Raji (cell line): ENCODE data around the gene HOXB7.

Source experiments
- POLR2A ChIP-seq: IDR thresholded peaks from 2 replicates; pipeline ENCODE4 v1.6.1; 2011; ENCODE audit warnings: low read depth, low read length, control low read depth; ENCODE audit not compliant: insufficient read depth

Gene HOXB7

GRCh38 chr17:48628649-48629410 lies 18.0 kb upstream of the HOXB7 start:
- no peak for TF ChIP-seq POLR2A

DNA sequence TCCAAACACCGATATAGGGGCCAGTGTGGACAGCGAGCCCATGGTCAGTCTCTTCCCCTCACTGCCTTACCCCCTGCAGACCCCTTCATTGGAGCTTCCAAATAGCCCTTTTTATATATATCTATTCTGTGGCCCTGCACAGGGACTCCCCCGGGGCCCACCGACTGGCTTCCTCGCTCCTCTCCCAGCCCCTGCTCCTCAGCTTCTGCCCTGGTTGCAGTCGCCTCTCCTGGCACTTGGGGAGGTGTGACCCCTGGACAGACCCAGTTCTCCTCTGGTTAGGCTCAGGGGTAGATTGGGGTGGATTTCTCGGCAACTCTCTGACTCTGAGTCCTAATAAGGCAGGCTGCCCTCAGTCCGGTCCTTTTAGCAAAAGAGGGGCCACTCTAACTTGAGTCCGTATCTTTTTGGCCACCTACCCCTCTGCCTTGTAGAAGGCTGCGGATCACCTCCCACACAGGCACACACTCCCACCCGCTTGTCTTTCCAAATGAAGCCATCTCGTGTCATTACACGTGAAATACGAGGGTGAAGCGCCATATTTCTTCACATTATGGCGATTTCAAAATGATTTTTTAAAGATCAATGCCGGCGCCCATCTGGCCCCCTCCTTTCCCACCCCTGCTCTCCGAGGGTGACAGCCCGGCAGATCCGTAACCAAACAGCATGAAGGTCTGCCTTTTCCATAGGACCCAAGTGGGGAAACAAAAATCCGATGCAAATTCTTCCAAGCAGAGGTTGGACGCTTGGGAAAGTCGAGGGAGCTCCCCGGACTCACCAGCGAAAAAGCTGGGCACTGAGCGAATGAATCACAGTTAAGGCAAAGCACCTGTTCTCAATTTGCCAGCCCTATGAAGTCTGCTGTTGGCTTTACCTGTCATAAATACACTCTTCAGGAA lies 17.1 kb upstream of the HOXB7 start:
- TF ChIP-seq POLR2A = no peak

GRCh38 chr17:48627118-48627597 lies 16.3 kb upstream of the HOXB7 start:
- TF ChIP-seq POLR2A = no peak

DNA sequence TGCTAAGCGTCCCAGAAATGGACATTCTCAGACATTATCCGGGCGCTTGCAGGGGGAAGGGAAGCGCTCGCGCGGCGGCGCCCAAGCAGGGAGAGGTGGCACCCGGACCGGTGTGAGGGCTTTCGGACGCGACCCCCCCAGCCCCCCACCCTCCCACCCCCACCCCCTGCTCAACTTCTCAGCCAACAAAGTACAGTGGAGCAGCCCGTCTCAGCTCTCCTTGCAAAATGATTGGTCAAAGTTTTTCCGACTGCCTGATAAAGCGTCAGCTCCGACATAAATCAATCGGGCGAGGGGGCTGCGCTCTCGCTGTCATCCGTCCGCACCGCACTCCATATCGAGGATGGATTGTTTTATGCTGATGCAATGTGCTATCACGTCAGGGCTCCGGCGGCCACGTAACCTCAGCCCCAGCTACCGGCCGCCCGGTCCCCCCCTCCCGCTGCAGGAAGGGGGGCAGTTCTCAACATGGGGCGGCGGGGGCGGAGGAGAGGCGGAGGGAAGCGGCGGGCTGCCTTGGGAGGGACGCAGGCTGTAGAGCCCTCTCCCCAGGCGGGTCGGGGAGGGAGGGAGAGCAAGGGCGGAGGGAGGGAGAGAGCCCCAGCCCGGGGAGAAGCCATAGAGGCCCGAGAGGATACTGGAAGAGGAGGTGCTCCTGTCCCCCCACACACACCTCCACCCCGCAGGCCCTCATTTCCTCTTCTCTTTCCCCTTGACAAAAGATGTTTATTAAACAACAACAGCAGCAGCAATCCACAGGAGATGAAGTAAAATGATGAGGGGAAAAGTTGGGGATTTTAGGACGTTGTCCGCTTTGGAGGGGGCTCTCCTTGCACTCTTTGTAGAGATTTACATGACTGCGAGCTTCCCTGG lies 15.7 kb upstream of the HOXB7 start, which contains the start of gene HOXB9:
HOXB9 (minus strand) TSS at position 114 of the 873 bp plus-strand sequence; CDS start at position 25, 89 bp downstream.
- no peak for TF ChIP-seq POLR2A

GRCh38 chr17:48625495-48626244 lies 14.9 kb upstream of the HOXB7 start:
- no peak for TF ChIP-seq POLR2A

DNA sequence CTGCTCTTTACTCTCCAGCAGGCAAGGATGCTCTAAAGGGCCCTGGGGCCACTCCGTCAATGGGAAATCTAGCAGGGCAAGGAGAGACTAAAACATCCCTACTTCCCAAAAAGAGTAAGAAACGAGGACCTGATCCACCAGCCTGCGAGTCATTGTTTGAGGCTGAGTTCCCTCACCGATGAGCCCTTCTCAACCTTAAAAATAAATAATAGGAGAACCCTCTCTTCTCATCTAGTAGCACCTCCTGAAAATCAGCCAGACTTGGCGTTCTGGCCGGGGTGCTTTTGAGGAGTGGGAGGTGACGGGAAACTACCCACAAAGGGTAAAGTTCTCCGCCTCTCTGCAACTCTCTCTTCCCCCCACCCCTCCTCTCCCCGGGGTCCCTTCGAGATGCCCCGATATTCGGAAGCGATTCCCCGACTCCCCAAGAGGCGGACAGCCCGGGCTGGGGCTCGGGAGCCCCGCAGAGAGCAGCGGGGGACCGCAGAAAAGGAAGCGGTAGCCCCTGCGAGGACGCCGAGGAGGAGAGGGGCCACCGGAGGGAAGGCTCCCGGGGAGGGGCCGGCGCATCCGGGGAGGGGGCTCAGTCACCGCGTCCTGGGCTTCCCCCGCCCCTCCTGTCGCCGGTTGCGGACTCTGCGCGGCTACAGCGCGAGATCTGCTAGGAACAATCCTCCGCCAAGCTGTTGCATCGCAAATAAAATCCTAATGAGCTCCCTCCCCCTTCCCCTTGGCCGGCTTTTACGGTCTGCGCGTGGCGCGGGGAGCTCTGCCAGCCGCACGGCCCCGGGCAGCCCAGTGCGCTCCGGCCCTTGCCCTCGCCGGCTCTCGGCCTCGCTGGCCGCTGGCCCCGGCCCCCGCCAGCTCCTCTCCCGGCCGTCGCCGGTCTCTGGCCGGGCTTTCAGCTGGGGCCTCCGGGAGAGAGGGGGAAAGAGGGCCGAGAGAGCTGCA lies 14.0 kb upstream of the HOXB7 start:
- TF ChIP-seq POLR2A = no peak

GRCh38 chr17:48624118-48624517 lies 13.3 kb upstream of the HOXB7 start:
- no peak for TF ChIP-seq POLR2A

DNA sequence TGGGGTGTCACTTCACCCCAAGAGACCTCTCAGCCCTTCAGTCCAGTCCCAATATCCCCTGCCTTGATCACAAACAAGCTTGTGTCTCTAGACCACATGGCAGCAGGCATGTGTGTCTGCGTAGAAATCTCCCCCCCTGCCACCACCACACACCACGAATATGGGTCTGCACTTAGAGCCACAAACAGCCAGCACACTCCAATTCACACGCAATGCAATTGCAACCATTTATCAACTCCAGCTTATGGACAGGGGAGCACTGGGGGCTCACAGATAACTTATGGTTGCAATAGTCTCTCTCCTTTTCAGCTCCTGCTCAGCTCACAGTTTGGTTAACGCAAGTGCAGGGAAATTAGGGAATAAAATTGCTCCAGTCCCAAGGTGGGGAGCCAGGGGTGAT lies 12.8 kb upstream of the HOXB7 start:
- TF ChIP-seq POLR2A = no peak

DNA sequence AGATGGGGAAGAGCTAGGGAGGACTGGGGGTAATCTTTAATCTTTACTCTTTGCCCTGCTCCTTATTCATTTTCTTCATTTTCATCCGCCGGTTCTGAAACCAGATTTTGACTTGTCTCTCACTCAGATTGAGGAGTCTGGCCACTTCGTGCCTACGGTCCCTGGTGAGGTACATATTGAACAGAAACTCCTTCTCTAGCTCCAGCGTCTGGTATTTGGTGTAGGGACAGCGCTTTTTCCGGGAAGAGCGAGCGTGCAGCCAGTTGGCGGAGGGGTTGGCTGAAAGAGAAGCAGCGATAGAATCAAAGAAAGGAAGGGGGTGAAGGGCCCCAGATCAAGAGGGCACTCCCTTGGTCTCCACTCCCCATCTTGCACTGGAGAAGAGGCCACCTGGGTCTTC lies 12.0 kb upstream of the HOXB7 start:
- no peak for TF ChIP-seq POLR2A

- no peak for TF ChIP-seq POLR2A
These were observed 10.9 kb upstream of the HOXB7 start for GRCh38 chr17:48621410-48622392.

DNA sequence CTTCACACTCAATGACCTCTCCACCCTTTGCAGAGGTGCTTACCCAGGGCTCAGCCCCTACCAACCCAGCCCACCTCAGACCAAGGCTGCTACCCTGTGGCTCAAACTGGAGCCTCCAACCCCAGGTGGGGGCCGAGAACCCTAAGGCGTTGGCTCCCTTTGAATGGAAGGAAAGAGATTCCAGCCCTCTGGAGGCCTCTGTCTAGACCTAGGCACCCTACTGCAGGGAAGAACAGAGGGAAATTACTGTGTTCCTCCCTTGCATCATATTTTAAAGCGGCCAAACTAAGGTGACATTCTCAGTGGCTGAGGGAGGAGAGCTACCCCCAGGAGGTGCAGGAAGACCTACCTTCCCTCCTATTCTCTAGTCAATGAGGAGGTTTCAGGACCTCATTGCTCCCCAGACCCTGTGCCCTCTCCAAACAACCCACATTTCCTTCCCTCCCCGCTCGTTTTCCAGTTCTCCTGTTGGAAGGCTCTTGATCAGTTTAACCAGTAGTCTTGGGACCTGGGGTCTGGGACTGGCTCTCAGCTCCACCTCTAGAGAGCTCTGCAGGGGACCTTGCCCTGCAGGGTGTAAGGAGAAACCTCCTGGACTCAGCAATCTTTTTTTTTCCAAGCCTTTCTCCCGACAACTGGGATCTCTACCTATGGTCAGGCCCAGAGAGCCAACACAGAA lies 9.8 kb upstream of the HOXB7 start:
- no peak for TF ChIP-seq POLR2A
